Karpas-422 (cell line): ENCODE measurements around the gene NOX5. TPM values are rescaled to one million over a fixed set of nuclear protein-coding genes. Genes with fewer than 3 reads are reported as not detected.
A peak's percentile ranks its signal among the peaks of the same experiment; 100 is the strongest.

Source experiments
- DNase-seq: peaks from one replicate; pipeline ENCODE4 v3.0.0-alpha.2; 2015
- H2AFZ ChIP-seq: fragments of 200-600 bp; sonication (generic); 2 replicates; pipeline ENCODE4 v1.6.1; 2014; ENCODE audit warnings: antibody characterized with exemption, low read length, mixed read lengths
- H3K27ac ChIP-seq: fragments of 200-600 bp; sonication (generic); 2 replicates; pipeline ENCODE4 v1.5.1; 2014; ENCODE audit warnings: mild to moderate bottlenecking, low read length, moderate library complexity
- H3K27me3 ChIP-seq: fragments of 200-600 bp; sonication (generic); 2 replicates; pipeline ENCODE4 v1.6.1; 2014; ENCODE audit warnings: low read length, mixed read lengths
- H3K36me3 ChIP-seq: fragments of 200-600 bp; sonication (generic); 2 replicates; pipeline ENCODE4 v1.6.1; 2014; ENCODE audit warnings: low read length, mixed read lengths; ENCODE audit not compliant: insufficient read depth
- H3K4me1 ChIP-seq: fragments of 200-600 bp; sonication (generic); 2 replicates; pipeline ENCODE4 v1.6.1; 2014; ENCODE audit warnings: mild to moderate bottlenecking, low read length, mixed read lengths
- H3K4me2 ChIP-seq: fragments of 200-600 bp; sonication (generic); 2 replicates; pipeline ENCODE4 v1.6.1; 2014; ENCODE audit warnings: low read length, low read depth, mild to moderate bottlenecking; ENCODE audit not compliant: poor library complexity, severe bottlenecking
- H3K4me3 ChIP-seq: fragments of 200-600 bp; sonication (generic); 2 replicates; pipeline ENCODE4 v1.5.1; 2014; ENCODE audit warnings: mild to moderate bottlenecking, antibody characterized with exemption, low read length, mixed read lengths
- H3K79me2 ChIP-seq: fragments of 200-600 bp; sonication (generic); 2 replicates; pipeline ENCODE4 v1.6.1; 2014; ENCODE audit warnings: mild to moderate bottlenecking, low read length, mixed read lengths
- H3K9ac ChIP-seq: fragments of 200-600 bp; sonication (generic); 2 replicates; pipeline ENCODE4 v1.6.0; 2014; ENCODE audit warnings: low read length
- H3K9me2 ChIP-seq: fragments of 200-600 bp; sonication (generic), shearing (Covaris generic); replicated peaks from 2 replicates; pipeline ENCODE4 v1.6.0; 2014; ENCODE audit warnings: mild to moderate bottlenecking, low read length, moderate library complexity; ENCODE audit not compliant: insufficient read depth
- H3K9me3 ChIP-seq: fragments of 300-700, 200-600 bp; sonication (generic); 2 replicates; pipeline ENCODE4 v1.6.1; 2014; ENCODE audit warnings: low read length, mixed read lengths
- H4K20me1 ChIP-seq: fragments of 200-600 bp; sonication (generic); 2 replicates; pipeline ENCODE4 v1.6.1; 2014; ENCODE audit warnings: mild to moderate bottlenecking, antibody characterized with exemption, low read length, low read depth; ENCODE audit not compliant: insufficient read depth
- total RNA-seq: library from RNA; depleted of rRNA; stranded (reverse); fragments of >200 nt; shearing (Covaris generic); gene quantifications from 2 replicates; pipeline ENCODE4 v1.2.3, GENCODE V29; 2014; ENCODE audit warnings: low replicate concordance

NOX5 gene
- total RNA-seq, 1 experiment from 2014 or later: not detected

DNA sequence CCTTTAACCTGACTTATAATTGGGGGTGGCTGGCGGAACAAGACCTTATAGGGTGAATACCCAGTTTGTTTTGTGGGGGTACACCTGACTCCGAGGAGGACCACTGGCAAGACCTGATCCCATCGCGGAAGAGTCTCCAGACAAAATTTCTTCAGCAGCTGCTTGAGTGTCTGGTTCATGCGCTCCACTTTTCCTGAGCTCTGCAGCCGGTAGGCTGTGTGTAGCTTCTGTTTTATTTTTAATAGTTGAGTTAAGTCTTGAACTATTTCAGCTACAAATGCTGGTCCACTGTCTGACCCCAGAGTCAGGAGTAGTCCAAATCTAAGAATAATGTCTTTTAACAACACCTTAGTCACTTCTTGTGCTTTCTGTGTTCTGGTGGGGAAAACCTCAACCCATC, 21.2 kb upstream of the NOX5 start:
- peak; percentile 15 for DNase-seq
- Histone ChIP-seq H3K4me3 (no peak overlapping the region), H3K27ac (no peak overlapping the region), H3K79me2 (no peaks in the 10 kb centered on the region), H3K4me1 (no peaks in the 10 kb centered on the region), H3K36me3 (no peaks in the 10 kb centered on the region), H3K9me2 (no peaks in the 10 kb centered on the region), H3K9me3 (no peaks in the 10 kb centered on the region), H3K27me3 (no peaks in the 10 kb centered on the region), H2AFZ (no peak overlapping the region), H3K4me2 (no peak overlapping the region), H3K9ac (no peak overlapping the region), H4K20me1 (no peaks in the 10 kb centered on the region)

GRCh38 chr15:68994149-68994548, 20.3 kb upstream of the NOX5 start:
- Histone ChIP-seq H3K4me3 (no peak overlapping the region), H3K4me1 (no peaks in the 10 kb centered on the region), H2AFZ (no peak overlapping the region), H3K9me3 (no peaks in the 10 kb centered on the region), H3K27ac (no peak overlapping the region), H3K9ac (no peak overlapping the region), H3K36me3 (no peaks in the 10 kb centered on the region), H4K20me1 (no peaks in the 10 kb centered on the region), H3K4me2 (no peak overlapping the region), H3K27me3 (no peaks in the 10 kb centered on the region), H3K9me2 (no peaks in the 10 kb centered on the region), H3K79me2 (no peaks in the 10 kb centered on the region)
- no peak for DNase-seq

DNA sequence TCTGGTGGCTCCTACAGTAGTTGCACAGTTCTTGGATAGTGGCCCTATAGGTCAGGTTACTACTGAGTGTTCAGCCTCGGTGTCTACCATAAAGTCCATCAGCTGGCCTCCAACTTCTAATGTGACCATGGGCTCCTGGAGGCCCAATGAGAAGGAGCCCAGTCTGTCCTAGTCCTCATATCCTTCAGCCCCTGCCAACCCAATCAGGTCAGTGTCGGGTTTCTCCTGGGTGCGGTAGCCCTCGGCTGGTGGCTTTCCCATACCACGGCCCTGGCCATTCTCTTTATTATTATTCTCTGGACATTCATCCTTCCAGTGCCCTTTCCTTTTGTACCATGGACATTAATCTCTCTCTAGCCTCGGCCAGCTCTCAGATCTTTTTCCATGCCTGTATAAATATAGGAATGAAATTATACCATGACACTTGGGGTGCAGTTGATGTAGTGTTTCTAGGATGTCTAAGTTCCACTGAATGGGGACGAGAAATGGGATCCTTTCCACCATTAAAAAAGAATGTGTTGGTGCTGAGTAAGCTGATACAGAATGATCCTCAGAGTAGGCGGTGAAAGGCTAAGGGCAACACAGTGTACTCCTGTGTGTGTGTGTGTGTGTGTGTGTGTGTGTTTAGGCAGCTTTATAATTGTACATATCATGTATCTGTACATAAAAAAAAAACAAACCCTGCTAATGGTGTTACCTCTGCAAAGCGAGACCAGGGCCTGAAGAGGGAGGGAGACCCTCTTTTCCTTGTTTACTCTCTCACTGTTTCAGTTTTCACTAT, 19.3 kb upstream of the NOX5 start:
- no peaks in the 10 kb centered on the region for H3K9me2 ChIP-seq
- no peaks in the 10 kb centered on the region for H4K20me1 ChIP-seq
- no peak overlapping the region for H3K4me2 ChIP-seq
- no peaks in the 10 kb centered on the region for H3K36me3 ChIP-seq
- H3K79me2 ChIP-seq: no peaks in the 10 kb centered on the region
- no peak overlapping the region for H2AFZ ChIP-seq
- H3K27ac ChIP-seq: no peak overlapping the region
- H3K4me3 ChIP-seq: no peak overlapping the region
- H3K4me1 ChIP-seq: no peaks in the 10 kb centered on the region
- no peaks in the 10 kb centered on the region for H3K9me3 ChIP-seq
- DNase-seq: no peak
- H3K9ac ChIP-seq: no peak overlapping the region
- no peaks in the 10 kb centered on the region for H3K27me3 ChIP-seq

GRCh38 chr15:68997050-68997449, 17.4 kb upstream of the NOX5 start:
- DNase-seq: no peak
- H2AFZ ChIP-seq: no peak overlapping the region
- H3K4me1 ChIP-seq: no peaks in the 10 kb centered on the region
- no peaks in the 10 kb centered on the region for H3K9me3 ChIP-seq
- H3K4me3 ChIP-seq: no peak overlapping the region
- H3K79me2 ChIP-seq: no peaks in the 10 kb centered on the region
- no peak overlapping the region for H3K4me2 ChIP-seq
- no peaks in the 10 kb centered on the region for H3K9me2 ChIP-seq
- H3K9ac ChIP-seq: no peak overlapping the region
- no peaks in the 10 kb centered on the region for H4K20me1 ChIP-seq
- no peak overlapping the region for H3K27ac ChIP-seq
- H3K36me3 ChIP-seq: no peaks in the 10 kb centered on the region
- H3K27me3 ChIP-seq: no peaks in the 10 kb centered on the region

DNA sequence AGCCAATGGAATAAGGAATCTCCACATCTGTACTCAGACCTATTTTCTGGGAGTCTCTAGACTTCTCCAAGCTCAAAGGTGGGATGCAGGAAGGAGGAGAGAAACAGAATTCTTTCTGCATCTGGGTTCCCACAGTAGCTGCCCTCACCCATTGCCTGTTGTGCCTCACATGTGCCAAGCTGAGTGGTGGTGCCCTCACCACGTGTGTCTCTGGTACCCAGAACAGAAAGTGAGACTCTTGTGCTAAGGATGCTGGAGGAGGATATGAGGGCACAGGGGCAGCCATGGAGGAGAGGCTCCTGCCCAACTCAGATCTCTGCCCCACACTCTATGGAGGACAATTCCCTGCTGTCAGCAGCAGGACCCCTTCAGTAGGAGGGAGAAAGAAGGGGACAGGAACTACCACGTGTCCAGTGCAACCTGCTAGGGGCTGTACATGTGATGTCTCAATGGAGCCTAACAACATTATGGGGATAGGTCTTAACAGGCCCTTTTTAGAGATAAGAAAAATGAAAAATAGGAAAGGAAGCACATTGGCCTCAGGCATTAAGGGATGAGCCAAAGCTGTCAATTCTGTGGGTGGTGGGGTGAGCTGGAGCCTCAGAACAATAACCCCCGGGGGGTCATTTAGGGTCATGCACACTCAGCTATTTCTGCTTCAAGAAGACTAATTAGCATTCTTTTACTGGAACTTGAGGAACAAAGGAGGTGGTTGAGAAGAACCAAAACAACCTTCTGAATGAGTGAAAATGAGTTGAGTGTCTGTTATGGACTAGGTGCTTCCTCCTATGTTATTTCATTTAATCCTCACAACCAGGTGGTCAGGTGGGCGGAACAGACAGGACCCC, 16.3 kb upstream of the NOX5 start:
- no peak overlapping the region for H2AFZ ChIP-seq
- H3K36me3 ChIP-seq: no peaks in the 10 kb centered on the region
- no peaks in the 10 kb centered on the region for H3K79me2 ChIP-seq
- H3K4me2 ChIP-seq: no peak overlapping the region
- peak; percentile 14 for DNase-seq
- H3K9ac ChIP-seq: no peak overlapping the region
- H4K20me1 ChIP-seq: no peaks in the 10 kb centered on the region
- H3K4me1 ChIP-seq: no peaks in the 10 kb centered on the region
- no peak overlapping the region for H3K27ac ChIP-seq
- H3K9me2 ChIP-seq: no peaks in the 10 kb centered on the region
- H3K27me3 ChIP-seq: no peaks in the 10 kb centered on the region
- no peaks in the 10 kb centered on the region for H3K9me3 ChIP-seq
- no peak overlapping the region for H3K4me3 ChIP-seq

GRCh38 chr15:68999091-68999490, 15.4 kb upstream of the NOX5 start:
- Histone ChIP-seq H3K4me2 (no peak overlapping the region), H3K4me3 (no peak overlapping the region), H4K20me1 (no peaks in the 10 kb centered on the region), H3K4me1 (no peaks in the 10 kb centered on the region), H3K27me3 (no peaks in the 10 kb centered on the region), H3K27ac (no peak overlapping the region), H2AFZ (no peak overlapping the region), H3K79me2 (no peaks in the 10 kb centered on the region), H3K9me3 (no peaks in the 10 kb centered on the region), H3K36me3 (no peaks in the 10 kb centered on the region), H3K9ac (no peak overlapping the region), H3K9me2 (no peaks in the 10 kb centered on the region)
- no peak for DNase-seq

GRCh38 chr15:69000091-69000490, 14.4 kb upstream of the NOX5 start:
- Histone ChIP-seq H3K27ac (no peak overlapping the region), H3K36me3 (no peaks in the 10 kb centered on the region), H3K4me2 (no peak overlapping the region), H3K9ac (no peak overlapping the region), H3K79me2 (no peaks in the 10 kb centered on the region), H4K20me1 (no peaks in the 10 kb centered on the region), H3K9me2 (no peaks in the 10 kb centered on the region), H3K27me3 (no peaks in the 10 kb centered on the region), H3K4me1 (no peaks in the 10 kb centered on the region), H3K4me3 (no peak overlapping the region), H3K9me3 (no peaks in the 10 kb centered on the region), H2AFZ (no peak overlapping the region)
- no peak for DNase-seq

- H3K9ac ChIP-seq: no peak overlapping the region
- H3K4me1 ChIP-seq: no peaks in the 10 kb centered on the region
- H3K27ac ChIP-seq: no peak overlapping the region
- DNase-seq: peak; percentile 22
- no peaks in the 10 kb centered on the region for H3K27me3 ChIP-seq
- H4K20me1 ChIP-seq: no peaks in the 10 kb centered on the region
- no peak overlapping the region for H2AFZ ChIP-seq
- H3K4me3 ChIP-seq: no peak overlapping the region
- H3K79me2 ChIP-seq: no peaks in the 10 kb centered on the region
- no peaks in the 10 kb centered on the region for H3K9me2 ChIP-seq
- no peak overlapping the region for H3K4me2 ChIP-seq
- no peaks in the 10 kb centered on the region for H3K9me3 ChIP-seq
- no peaks in the 10 kb centered on the region for H3K36me3 ChIP-seq
Observed at GRCh38 chr15:69000725-69001503, 13.6 kb upstream of the NOX5 start.
